ENCODE results near the gene EPHA8. TPM values are rescaled to one million over a fixed set of nuclear protein-coding genes. Genes with fewer than 3 reads are reported as not detected.

EPHA8 gene
- total RNA-seq, 1 donor = not detected

GRCh38 chr1:22522221-22522743, 41.0 kb upstream of the EPHA8 start:
- no peak overlapping the region for H3K4me3 ChIP-seq (ENCODE audit: low read depth, low read length)
- TF ChIP-seq CTCF (IDR thresholded peaks at IDR 0.05; ENCODE audit: insufficient read depth, low read length) = no peak
- DNase-seq (ENCODE audit: low read depth) = no peak

GRCh38 chr1:22524481-22524880, 38.8 kb upstream of the EPHA8 start:
- no peak for TF ChIP-seq CTCF (IDR thresholded peaks at IDR 0.05; ENCODE audit: insufficient read depth, low read length)
- no peak for DNase-seq (ENCODE audit: low read depth)
- H3K4me3 ChIP-seq (ENCODE audit: low read depth, low read length) = no peak overlapping the region

GRCh38 chr1:22525211-22525610, 38.1 kb upstream of the EPHA8 start:
- no peak overlapping the region for H3K4me3 ChIP-seq (ENCODE audit: low read depth, low read length)
- DNase-seq (ENCODE audit: low read depth) = no peak
- TF ChIP-seq CTCF (IDR thresholded peaks at IDR 0.05; ENCODE audit: insufficient read depth, low read length) = no peak

- TF ChIP-seq CTCF (IDR thresholded peaks at IDR 0.05; ENCODE audit: insufficient read depth, low read length) = no peak
- no peak overlapping the region for H3K4me3 ChIP-seq (ENCODE audit: low read depth, low read length)
- no peak for DNase-seq (ENCODE audit: low read depth)
Observed at GRCh38 chr1:22525646-22526045, 37.6 kb upstream of the EPHA8 start.

GRCh38 chr1:22526098-22526497, 37.2 kb upstream of the EPHA8 start:
- H3K4me3 ChIP-seq (ENCODE audit: low read depth, low read length) = no peak overlapping the region
- no peak for TF ChIP-seq CTCF (IDR thresholded peaks at IDR 0.05; ENCODE audit: insufficient read depth, low read length)
- no peak for DNase-seq (ENCODE audit: low read depth)

- DNase-seq (ENCODE audit: low read depth) = no peak
- no peak for TF ChIP-seq CTCF (IDR thresholded peaks at IDR 0.05; ENCODE audit: insufficient read depth, low read length)
- no peak overlapping the region for H3K4me3 ChIP-seq (ENCODE audit: low read depth, low read length)
Observed at GRCh38 chr1:22526677-22527076, 36.6 kb upstream of the EPHA8 start.

GRCh38 chr1:22527122-22527521, 36.2 kb upstream of the EPHA8 start:
- DNase-seq (ENCODE audit: low read depth) = no peak
- no peak for TF ChIP-seq CTCF (IDR thresholded peaks at IDR 0.05; ENCODE audit: insufficient read depth, low read length)
- no peak overlapping the region for H3K4me3 ChIP-seq (ENCODE audit: low read depth, low read length)
